Natural killer cell (primary cell): ENCODE results near the gene MCAT. TPM values are rescaled to one million over a fixed set of nuclear protein-coding genes. Genes with fewer than 3 reads are reported as not detected.

ENCODE experiments used
- ATAC-seq, 3 donors: fragments of 150-1000 bp in 2 of 3; fragments of 200-7000 bp in 1 of 3; cut with Tn5 transposase; 1 replicate in 1 of 3; 2 replicates in 2 of 3; pipeline ENCODE4 v1.10.0; 2021; ENCODE audit warnings: mild to moderate bottlenecking in 2 of 3, moderate library complexity in 2 of 3
- DNase-seq, 2 donors: peaks; one replicate each; pipeline versions ENCODE4 v3.0.0 to v3.0.0-alpha.2; 2013 to 2021; ENCODE audit warnings: mixed read lengths in 1 of 2
- H3K27ac ChIP-seq: one replicate; pipeline ENCODE4 v1.5.1; 2013; ENCODE audit warnings: mild to moderate bottlenecking, low read length
- H3K27me3 ChIP-seq: one replicate; pipeline ENCODE4 v1.6.1; 2013; ENCODE audit warnings: low read length; ENCODE audit not compliant: control insufficient read depth, insufficient read depth
- H3K36me3 ChIP-seq: one replicate; pipeline ENCODE4 v1.6.1; 2013; ENCODE audit warnings: low read length; ENCODE audit not compliant: control insufficient read depth, insufficient read depth
- H3K4me1 ChIP-seq: one replicate; pipeline ENCODE4 v1.6.1; 2013; ENCODE audit warnings: low read length; ENCODE audit not compliant: control insufficient read depth, insufficient read depth
- H3K4me3 ChIP-seq: one replicate; pipeline ENCODE4 v1.5.1; 2013; ENCODE audit warnings: low read length
- H3K9me3 ChIP-seq: one replicate; pipeline ENCODE4 v1.6.1; 2013; ENCODE audit warnings: low read length; ENCODE audit not compliant: control insufficient read depth, insufficient read depth
- H3K27ac Mint-ChIP-seq, 2 donors: one replicate each; pipeline ENCODE4 v1.8.0; 2022; ENCODE audit warnings: mild to moderate bottlenecking in 2 of 2, mixed read lengths in 2 of 2, moderate library complexity in 1 of 2
- H3K27me3 Mint-ChIP-seq, 2 donors: one replicate each; pipeline ENCODE4 v1.8.0; 2022; ENCODE audit warnings: low read depth in 2 of 2, mixed read lengths in 2 of 2
- H3K36me3 Mint-ChIP-seq: one replicate; pipeline ENCODE4 v1.8.0; 2022; ENCODE audit warnings: mixed read lengths
- H3K4me1 Mint-ChIP-seq, 2 donors: one replicate each; pipeline ENCODE4 v1.8.0; 2022; ENCODE audit warnings: mixed read lengths in 2 of 2
- H3K4me3 Mint-ChIP-seq: one replicate; pipeline ENCODE4 v1.8.0; 2022; ENCODE audit warnings: mild to moderate bottlenecking, moderate library complexity, mixed read lengths
- H3K9me3 Mint-ChIP-seq, 2 donors: one replicate each; pipeline ENCODE4 v1.8.0; 2022; ENCODE audit warnings: mixed read lengths in 2 of 2
- CTCF ChIP-seq: fragments of 200-600 bp; IDR thresholded peaks from one replicate; pipeline ENCODE4 v1.8.0; 2022; ENCODE audit warnings: antibody characterized with exemption
- WGBS: methylation state at CpG from one replicate; pipeline ENCODE4 v1.1.7; 2013; ENCODE audit warnings: missing lambda C conversion rate; ENCODE audit not compliant: insufficient coverage; 5-methylcytosine and 5-hydroxymethylcytosine counted together
- intact Hi-C: fragments of 100-400 bp; cut with micrococcal nuclease; formaldehyde crosslinking; loops from one replicate; pipeline ENCODE4 v1.14.2; 2022
- total RNA-seq, 4 donors: library from RNA; stranded (reverse); fragments of 120-200 nt in 1 of 4; gene quantifications; one replicate each; pipeline versions ENCODE4 v1.2.3 to v1.2.4, GENCODE V29; 2013 to 2022

Gene MCAT
- total RNA-seq, 3 donors from 2014 or later (not counting 1 experiment from before 2014, with no cell fraction given): 6.5 to 12.4 (median 9.3) TPM

DNA sequence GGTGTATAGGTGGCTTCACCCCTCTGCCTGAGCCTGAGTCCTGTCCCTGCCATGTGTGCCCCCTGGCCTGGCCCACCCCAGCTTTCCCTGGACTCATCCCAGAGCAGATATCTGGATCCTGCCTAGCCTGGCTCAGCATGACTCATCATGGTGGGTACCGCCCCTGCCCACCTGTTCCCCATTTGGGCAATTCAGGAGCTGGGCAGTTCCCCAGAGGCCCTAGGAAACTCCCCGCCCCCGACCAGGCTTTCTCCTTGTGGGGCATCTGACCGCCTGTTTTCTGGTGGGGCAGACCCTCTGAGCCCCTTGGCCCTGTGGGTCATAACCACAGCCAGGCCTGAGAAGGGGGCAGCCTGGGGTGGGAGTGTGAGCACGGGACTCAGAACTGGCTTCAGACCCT lies 12.6 kb upstream of the MCAT start:
- Histone ChIP-seq H3K27me3 (no peaks in the 10 kb centered on the region), H3K36me3 (peaks cover 2% of the 10 kb centered on the region), H3K4me1 (peaks cover 38% of the 10 kb centered on the region), H3K9me3 (no peaks in the 10 kb centered on the region), H3K4me3 (no peak overlapping the region), H3K27ac (no peak overlapping the region)
- Mint-ChIP-seq H3K9me3 (no peaks in the 10 kb centered on the region), H3K4me3 (no peak overlapping the region), H3K27me3 (no peaks in the 10 kb centered on the region), H3K4me1 (peaks cover 16 to 29% of the 10 kb centered on the region in 2 donors), H3K27ac (no peak overlapping the region), H3K36me3 (no peaks in the 10 kb centered on the region)
- ATAC-seq (no peak), DNase-seq (no peak)
- 76% methylated on average over 5 of the region's 5 CpGs for WGBS
- no peak for TF ChIP-seq CTCF
- intact Hi-C loops: no loop called here

DNA sequence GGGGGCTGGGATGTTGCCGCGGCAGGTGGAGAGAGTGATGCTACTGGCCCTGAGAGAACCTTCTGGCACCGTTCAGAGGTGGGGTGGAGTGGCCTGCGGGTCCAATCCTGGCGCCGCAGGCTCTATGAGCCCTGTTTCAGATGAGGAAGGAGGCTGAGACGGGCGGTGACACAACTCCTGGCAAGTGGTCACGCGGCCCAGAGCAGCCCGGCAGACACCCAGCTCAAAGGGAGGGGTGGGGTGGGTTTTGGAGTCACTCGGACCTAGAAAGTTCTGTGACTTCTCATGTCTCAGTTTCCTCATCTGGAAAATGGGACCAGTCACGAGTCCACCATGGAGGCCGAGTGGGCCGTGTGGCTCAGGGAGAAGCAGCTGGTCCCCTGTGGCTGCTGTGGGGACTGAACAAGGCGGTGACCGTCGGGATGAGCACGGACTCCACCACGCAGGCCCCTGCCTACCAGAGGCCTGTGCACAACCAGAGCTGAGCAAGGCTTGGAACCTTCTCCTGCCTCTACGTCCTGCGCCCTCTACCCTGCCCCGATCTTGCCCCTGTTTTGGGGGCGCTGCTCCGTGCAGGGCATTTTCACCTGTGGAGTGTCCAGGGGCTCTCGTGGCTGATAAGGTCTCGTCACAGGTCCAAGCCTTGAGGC lies 11.8 kb upstream of the MCAT start:
- intact Hi-C loops: loop anchor here (5.0 kb wide), 1 partner anchor 32 kb away; the partner anchor contains the start of gene TTLL12
- 92% methylated on average over 27 of the region's 27 CpGs for WGBS
- Mint-ChIP-seq H3K9me3 (no peaks in the 10 kb centered on the region), H3K27ac (no peak overlapping the region), H3K4me3 (no peak overlapping the region), H3K27me3 (no peaks in the 10 kb centered on the region), H3K4me1 (peaks cover 22 to 31% of the 10 kb centered on the region in 2 donors), H3K36me3 (no peaks in the 10 kb centered on the region)
- no peaks in the 10 kb centered on the region for H3K27me3 ChIP-seq
- H3K4me1 ChIP-seq: peaks cover 42% of the 10 kb centered on the region
- H3K36me3 ChIP-seq: no peaks in the 10 kb centered on the region
- ATAC-seq: no peak
- no peak overlapping the region for H3K4me3 ChIP-seq
- DNase-seq: no peak
- no peak overlapping the region for H3K27ac ChIP-seq
- no peak for TF ChIP-seq CTCF
- H3K9me3 ChIP-seq: no peaks in the 10 kb centered on the region

DNA sequence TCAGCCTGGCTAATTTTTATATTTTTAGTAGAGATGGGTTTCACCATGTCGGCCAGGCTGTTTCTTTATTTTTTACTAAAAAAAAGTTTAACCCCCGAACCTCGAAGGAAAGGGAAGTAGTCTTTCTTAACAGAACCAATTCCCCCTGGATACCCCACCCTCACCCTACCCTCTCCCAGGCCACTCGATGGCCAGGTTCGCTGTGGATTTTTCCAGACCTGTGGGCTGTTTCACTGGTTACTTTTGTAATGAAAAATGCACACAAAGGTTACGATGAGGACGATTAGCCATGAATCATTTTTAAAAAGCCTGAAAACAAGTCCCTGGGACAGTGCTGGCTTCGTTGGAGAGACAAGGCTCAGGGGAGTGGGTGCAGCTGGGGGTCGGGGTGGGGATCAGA lies 10.7 kb upstream of the MCAT start:
- H3K9me3 ChIP-seq: no peaks in the 10 kb centered on the region
- TF ChIP-seq CTCF: no peak
- Mint-ChIP-seq H3K4me3 (no peak overlapping the region), H3K4me1 (peaks cover 22 to 33% of the 10 kb centered on the region in 2 donors), H3K27ac (no peak overlapping the region), H3K36me3 (no peaks in the 10 kb centered on the region), H3K9me3 (no peaks in the 10 kb centered on the region), H3K27me3 (no peaks in the 10 kb centered on the region)
- no peak overlapping the region for H3K27ac ChIP-seq
- H3K4me3 ChIP-seq: no peak overlapping the region
- H3K27me3 ChIP-seq: no peaks in the 10 kb centered on the region
- intact Hi-C loops: loop anchor here (5.0 kb wide), 1 partner anchor 33 kb away; the partner anchor contains the start of gene TTLL12
- H3K4me1 ChIP-seq: peaks cover 47% of the 10 kb centered on the region
- ATAC-seq (no peak), DNase-seq (no peak)
- no peaks in the 10 kb centered on the region for H3K36me3 ChIP-seq
- 62% methylated on average over 8 of the region's 9 CpGs for WGBS
